NCI-H1436 (cell line): ENCODE measurements around the gene MPO.
A peak's percentile ranks its signal among the peaks of the same experiment; 100 is the strongest.

ENCODE experiments used
- DNase-seq: peaks from one replicate; lab custom pipeline; 2025; lab: John Stamatoyannopoulos, UW

MPO gene

DNA sequence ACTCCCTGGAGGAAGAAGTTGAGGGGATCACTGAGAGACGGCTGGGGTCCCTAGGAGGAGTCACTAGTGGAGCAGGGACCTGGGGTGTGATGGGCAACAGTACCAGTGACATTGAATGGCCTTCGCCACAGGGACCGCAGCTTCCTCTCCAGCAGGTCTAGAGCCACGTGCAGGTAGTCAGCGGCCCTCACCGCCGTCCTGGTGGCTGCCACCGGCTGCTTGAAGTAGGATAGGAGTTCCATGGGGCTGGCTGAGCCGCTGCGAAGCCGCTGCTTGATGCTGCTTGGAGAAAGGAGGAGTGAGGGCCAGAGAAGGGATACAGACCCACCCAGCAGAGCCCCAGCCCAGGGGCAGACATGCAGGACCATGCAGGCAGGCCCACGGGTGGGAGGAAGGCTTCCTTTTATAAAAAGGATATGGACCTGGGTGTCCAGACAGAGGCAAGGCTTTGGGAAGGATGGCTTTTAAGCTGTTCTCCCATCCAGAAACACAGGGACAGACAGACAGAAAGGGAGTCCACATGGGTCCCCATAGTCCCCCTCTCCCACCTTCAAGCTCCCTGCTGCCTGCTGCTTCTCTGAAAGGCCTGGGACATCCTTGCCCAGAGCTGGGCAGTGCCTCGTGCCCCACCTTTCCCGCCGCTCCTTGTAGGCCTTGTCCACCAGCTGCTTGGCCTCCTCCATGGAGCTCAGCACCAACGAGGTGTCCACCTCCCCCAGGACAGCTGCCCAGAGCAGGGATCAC is 827 bp downstream of the MPO start:
- DNase-seq: no peak

DNA sequence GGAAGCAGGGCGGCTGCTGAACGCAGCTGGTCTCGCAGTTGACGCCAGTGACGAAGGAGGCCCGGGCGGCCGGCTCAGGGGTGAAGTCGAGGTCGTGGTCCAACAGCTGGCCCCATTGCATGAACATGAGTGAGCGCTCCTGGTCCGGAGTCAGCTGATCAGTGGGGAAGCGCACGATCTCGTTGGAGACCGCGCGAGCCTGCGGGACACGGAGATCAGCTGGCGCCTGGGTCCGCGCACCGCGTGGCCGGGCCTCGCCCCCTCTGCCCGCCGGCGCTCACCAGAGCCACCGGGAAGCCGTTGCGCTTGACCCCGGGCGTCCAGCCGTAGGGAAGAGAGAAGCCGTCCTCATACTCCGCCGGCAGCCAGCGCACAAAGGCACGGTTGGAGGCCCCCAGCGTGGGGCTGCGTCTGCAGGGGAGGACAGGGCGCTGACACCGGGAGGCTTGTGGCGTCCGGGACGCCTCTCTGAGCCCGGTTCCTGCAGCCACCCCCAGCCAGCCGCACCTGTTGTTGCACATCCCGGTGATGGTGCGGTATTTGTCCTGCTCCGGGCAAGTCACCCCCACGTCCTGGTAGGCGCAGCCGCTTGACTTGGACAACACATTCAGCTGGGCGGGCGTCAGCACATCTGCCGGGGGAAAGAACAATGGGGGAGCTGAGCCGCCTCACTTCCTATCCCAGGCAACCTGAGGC is 1.6 kb downstream of the MPO start:
- DNase-seq: no peak

DNA sequence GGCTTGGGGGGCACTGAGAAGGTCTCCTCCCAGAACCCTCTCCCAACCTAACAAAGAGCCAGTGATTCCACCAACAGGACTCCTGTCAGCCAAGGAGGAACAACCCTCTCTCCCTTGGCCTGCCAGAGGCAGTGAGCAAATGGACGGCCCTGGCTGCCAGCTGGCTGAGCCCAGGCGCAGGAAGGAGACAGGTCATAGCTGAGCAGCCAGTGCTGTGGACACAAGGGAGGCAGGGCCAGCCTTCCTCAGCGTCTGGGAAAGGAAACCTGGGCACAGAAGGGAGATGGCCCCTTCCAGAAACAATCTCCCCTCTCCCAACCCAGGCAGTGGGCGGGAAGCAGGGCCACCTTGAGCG is 2.1 kb downstream of the MPO start:
- no peak for DNase-seq

DNA sequence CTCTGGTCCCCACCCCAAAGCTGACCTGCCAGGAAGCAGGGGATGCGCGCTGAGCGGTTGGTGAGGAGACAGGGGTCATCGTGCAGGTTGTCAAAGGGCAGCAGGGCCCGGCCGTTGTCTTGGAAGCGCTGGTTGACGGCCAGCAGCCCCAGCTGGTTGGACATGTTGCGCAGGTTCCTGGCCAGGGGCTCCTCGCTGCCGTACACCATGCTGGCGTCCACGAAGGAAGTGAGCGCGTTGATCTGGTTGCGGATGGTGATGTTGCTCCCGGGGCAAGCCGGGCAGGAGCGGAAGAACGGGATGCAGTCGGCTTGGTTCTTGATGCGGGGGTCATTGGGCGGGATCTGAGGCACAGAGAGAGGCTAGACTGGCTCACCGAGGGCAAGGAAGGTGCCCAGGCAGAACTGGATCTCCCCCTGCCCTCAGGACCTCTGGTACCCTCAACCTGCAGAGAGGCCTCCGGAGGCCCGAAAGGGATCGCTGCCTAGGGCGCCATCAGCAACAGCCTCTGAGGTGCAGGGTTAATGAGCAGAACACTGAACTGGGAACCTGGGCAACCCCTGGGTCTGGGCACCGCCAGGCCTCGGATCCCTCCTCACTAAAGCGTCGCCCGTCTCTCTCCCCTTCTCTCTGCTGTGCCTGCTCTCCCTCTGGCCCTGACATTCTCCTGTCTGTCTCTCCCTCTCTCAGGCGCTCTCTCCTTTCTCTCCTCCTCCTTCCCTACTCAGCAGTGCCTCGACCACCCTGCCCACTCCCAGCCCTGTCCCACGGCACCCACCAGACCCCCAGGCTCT is 2.7 kb downstream of the MPO start:
- no peak for DNase-seq

DNA sequence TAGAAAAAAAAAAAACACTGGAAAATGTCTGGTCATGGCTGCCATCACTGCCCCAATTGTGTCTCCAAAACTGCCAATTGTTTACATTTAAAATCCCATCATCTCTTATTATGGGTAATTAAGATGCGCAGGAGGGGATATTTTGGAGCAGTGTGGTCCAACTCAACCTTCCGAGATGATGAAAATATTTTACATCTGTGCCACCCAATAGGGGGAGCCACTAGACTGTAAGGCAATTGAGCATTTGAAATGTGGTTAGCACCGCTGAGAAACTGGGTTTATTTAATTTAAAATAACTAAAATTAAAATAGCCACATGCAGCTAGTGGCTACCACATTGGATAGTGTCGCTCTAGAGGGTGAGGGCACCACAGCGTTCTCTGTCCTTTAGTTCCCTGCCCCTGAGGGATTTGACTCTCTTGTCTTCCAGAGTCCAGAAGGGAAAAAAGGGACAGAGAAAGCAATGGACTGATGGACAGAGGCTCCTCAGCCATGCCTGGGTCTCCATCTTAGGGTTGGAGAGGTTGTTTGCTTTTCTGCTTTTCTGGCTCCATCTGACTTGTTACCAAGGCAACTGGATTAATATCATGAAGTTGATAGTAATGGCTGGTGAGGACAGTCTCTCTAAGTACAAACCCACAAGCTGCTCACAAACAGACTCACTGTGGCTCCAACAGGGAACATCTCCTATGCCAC is 3.5 kb downstream of the MPO start:
- DNase-seq: no peak

DNA sequence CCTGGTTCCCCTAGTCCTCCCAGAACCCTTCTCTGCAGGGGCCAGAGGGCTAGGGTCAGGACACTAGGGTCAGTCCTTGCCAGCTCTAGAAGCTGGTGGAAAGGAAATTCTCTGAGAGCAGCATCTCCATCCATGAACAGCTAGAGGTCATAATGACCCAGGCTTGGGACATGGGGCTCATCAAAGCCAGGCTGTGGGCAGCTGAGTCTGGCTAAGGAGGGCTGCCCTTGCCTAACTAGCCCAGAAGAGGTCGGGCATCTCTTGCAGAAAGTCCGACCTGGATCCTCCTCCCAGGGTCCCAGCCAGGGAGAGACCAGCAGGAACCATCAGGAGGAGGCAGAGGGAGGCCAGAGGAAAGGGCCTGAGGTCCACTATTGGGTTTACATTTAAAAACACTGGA is 4.3 kb downstream of the MPO start:
- DNase-seq: no peak

DNA sequence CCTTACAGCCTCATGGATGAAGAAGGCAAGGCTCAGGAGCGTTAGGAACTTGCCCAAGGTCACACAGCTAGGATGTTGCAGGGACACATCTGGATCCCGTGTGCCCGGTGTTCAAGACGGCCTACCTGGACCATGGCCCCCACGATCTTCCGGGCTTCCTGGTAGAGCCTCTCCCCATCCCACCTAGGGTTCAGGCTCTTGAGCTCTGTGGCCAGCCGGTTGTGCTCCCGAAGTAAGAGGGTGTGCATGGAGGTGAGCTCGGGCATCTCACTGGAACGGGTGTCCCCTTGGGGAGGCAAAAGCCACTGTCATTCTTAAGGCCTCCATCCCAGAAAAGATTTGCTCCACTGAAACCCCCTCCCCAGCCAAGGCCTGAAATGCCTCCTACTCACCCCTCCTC is 5.3 kb downstream of the MPO start:
- no peak for DNase-seq

DNA sequence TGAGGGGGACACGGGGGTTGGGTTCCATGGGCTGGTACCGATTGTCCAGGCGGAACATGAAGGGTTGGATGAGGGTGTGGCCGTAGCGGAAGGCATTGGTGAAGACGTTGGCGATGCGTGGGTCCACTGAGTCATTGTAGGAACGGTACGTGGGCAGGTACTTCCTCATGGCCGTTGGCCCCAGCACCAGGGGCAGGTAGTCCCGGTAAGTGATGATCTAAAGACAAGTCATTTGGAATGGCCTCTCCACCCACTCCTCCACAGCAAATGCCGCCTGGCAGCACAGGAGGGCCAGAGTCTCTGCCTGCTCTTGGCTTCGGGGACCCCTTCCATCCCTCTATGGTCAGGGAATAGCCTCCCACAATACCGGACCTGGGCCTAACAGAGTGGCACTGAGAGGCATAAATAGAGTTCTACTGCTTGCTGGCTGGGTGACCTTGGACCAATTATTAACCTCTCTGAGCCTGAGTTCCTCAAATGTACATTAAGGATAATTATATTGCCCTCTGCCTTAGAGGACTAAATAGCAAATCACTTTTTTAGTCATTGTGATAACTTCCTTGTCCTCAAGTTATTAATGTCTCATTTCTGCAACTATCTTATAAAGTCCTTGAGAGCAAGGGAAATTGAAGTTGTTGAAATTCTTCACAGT is 7.2 kb downstream of the MPO start:
- no peak for DNase-seq

DNA sequence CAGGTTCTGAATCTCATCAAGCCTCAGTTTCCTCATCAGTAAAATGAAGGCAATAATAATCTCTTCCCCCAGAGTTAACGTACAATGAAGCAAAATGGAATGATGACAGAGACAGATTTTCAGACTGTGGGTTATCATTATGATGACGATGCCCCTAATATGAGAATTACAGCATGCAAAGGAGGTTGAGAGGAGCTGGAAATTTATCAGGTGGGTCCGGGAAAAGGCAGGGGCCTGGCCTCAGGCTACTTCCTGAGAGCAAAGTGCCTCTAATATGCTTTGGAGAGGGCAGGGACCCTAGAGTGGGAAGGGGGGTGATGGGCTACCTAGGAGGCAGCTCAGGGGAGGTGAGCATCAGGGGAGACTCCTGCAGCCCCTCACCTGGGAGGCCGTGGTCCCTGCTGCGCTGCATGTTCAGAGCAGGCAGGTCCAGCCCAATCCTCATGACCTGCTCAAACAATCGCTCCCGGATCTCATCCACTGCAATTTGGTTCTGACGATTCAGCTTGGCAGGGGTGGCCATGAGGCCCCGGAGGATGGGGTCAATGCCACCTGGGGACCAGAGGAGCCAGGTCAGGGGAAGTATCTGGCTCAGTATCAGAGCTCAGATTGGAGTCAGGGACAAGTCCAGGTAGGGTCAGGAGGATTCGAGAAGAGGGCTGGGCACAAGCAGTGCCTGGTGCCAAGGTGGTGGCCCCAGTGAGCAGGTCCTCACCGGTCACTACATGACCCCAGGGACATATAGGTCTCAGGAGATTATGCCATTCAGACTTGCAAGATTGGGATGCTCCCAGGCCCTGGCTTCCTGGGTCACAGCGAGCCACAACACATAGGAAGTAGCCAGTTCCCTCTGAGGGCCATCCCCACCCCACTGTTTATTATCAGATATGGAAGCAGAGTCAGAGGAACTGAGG is 8.1 kb downstream of the MPO start:
- DNase-seq: no peak

DNA sequence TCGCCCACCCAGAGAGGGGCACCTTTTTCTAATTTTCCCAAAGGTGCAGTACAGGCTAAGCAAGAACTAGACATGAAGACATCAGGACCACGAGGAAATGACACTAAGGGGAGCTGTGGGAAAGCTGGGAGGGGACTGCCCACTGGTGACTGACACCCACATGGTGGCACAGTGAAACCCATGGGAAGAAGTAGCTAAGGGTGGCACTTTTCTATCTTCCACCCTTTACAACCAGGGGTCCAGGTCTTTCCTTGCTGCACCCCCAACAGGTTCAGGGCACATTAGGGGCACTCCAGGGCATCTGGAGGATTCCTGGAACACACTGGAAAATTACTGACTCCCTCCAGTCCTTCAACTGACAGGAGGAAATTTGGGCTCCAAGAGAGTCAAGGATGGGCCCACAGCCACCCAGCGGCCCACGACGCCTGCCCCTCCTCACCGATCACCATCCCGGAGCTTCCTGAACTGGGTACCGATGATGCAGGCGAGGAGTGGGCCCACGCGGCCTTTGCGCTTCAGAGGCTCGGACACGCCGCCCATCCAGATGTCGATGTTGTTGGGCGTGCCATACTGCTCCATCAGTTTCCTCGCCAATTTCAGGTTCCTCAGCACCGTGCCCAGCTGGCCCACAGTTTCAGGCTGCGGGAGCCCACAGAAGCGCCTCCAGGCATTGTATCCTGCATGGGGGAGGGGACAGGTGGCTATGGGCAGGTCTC is 9.4 kb downstream of the MPO start:
- no peak for DNase-seq

DNA sequence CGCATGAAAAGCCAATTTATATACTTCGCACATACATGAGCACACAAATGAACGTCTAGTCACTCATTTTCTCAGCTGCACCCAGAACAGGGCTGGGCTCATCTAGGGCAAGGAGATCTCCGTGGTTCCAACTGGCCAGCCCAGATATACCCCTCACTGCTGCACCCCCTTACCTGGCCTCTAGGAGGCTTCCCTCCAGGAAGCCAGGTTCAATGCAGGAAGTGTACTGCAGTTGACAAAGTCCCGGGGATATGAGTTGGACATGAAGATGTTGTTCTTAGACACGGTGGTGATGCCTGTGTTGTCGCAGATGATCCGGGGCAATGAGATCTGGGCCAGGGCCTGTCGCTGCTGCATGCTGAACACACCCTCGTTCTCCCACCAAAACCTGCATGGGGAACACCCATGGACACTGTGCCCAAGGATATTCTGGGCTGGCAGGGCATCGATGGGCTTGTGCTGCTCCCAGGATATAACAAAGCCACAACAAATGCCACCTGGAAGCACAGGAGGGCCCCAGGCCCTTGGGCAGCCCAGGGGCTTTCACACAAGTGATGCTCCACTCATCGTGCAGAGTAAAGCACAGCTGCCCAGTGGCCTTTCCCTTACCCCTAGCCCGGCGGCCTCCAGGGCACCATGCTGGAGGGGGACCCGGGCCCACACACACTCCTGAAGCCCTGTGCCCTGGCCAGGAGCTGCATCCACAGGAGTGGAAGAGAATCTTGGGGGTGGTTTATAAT is 10.1 kb downstream of the MPO start:
- peak; percentile 2 for DNase-seq

DNA sequence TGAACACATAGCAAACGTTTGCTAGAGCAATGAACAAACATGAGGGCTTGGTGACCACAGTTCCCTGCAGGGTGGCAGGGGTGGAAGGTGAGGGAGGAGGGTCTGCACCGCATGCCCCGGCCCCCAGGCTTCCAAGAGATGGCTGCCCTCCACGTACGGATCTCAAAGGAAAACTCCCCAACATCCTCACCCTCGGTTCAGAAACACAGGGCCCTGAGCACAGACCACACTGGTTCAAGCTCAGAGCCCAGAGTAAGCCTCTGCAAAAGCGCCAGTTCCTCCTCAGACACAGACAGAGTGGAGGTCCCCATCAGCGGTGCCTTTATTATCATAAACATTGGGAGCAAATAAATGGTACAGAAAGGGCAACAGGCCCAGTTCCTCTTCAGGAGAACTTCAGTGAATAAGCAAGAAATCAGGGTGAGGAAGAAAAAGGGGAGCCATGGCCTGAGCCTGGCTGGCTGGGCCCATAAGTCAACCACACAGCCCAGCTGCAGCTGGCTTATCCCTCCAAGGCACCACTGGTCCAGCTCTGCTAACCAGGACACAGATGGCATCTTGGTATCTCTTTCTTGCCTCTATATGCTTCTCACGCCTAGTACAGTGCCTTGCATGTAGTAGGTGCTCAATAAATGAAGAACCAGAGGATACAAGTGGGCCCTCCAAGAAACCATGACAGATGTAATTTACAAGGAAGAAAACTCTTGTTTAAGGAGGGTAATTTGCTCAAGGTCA is 11.0 kb downstream of the MPO start:
- no peak for DNase-seq

DNA sequence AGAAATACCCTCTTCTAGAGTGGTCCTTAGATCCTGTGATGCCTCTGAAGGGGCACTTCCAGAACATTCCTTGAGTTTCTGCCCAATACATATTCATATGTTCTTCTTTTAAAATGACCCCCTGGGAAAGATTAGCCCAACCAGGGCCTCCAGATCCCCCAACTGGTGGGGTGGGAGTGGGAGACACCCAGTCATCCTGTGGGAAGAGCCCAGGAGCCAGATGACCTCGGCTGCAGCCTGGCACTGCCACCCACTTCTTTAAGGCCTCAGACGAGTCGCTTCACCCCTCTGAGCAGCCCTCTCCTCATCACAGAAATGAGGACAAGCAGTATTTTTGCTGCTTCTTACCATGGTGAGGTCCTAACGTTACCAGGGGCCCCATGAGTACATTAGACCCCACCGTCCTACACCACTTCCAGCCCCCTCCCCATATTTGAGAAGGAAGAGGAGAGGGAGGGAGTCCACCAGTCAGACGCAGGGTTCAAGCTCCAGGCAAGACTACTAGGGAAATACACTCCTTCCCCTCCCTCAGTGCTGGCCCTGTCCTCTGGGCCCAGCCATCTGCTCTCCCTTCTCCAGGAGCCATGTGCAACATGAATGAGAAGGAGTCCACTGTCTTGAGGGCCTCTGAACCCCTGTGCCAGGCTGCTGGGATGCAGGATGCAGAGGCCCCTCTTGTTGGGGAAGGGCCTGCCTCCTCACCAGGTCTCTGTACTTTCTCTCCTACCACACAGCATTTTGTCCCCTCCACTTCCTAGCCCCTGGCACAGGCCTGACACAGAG is 11.8 kb downstream of the MPO start:
- DNase-seq: no peak

DNA sequence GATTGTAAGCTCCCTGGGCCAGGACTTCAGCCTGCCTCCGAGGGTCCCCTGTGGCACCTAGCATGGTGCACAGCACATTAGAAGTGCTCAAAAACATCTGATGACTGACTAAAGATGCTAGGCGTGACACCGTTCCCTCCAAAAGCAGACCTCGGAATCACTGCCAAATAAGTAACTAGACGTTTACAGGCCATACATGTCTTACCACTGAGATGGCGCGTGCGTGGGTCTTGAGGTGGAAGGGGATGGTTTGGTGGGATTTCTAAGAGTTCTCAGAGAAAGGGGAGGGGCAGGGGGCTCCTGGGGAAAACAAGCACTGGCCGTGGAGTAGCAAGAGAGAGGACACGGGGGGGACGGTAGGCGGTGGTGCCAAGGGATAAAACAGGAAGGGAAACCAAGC is 12.4 kb downstream of the MPO start:
- DNase-seq: no peak

DNA sequence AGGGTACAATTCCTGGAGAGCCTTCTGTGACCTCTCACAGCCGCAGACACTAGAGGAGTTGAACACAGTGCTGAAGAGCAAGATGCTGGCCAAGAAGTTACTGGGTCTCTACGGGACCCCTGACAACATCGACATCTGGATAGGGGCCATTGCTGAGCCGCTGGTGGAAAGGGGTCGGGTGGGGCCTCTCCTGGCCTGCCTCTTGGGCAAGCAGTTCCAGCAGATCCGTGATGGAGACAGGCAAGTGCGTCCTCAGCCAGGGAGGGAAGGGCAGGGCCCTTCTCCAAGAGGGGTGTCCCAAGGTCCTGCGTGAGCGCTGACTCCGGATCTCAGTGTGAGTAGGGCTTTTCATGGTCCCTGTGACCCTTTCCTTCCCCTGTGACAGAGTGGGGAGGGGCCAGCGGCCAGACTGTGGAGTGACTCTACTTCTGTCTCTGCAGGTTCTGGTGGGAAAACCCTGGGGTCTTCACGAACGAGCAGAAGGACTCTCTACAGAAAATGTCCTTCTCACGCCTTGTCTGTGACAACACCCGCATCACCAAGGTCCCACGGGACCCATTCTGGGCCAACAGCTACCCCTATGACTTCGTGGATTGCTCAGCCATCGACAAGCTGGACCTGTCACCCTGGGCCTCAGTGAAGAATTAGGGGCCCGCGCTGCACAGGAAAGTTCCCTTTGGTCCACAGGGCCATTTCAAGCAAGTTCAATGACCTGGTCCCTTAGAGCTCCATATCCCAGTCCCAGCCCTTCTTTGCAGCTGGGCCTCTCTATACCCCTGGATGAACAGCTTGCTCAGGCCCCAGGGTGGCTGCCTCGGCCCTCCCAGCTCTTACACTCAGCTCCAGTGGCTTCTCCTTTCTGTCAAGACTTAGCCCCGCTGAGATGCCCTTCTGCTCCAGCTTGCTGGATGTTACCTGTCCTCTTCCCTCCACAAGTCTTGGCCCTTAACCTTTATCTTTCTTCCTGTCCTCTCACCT is 13.1 kb downstream of the MPO start:
- no peak for DNase-seq

DNA sequence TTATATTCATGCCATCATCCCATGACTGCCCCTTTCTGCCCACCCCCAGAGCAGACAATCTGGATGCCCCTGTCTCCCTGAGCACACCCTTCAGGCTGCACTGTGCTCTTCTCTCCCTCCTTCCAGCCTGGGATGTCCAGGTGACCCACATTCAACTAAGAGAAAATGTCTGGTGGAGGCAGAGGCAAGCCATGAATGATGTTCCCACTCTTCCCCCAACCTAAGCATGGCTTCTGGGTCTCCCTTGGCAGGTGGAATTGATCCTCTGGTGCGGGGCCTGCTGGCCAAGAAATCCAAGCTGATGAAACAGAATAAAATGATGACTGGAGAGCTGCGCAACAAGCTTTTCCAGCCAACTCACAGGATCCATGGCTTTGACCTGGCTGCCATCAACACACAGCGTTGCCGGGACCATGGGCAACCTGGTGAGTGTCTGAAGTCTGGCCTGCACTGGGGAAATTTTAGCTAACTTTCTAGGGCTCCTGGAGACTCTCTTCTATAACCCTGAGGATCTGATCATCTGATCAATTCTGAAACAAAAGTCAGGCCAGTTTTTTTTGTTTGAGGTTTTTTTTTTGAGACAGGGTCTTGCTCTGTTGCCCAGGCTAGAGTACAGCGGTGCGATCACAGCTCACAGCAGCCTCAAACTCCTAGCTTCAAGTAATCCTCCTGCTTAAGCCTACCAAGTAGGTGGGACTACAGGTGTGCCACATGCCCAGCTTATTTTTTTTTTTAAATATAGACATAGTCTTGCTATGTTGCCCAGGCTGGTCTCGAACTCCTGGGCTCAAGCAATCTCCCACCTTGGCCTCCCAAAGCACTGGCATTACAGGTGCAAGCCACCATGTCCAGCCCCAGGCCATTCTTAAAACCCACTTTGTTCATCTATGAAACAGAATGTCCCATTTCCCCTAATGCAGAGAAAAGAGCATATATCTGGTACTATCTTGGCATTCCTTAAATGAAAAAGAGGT is 14.5 kb downstream of the MPO start:
- DNase-seq: no peak
